CMK (cell line): ENCODE measurements around the gene ERG28.
"Not testable (repeated sequence)": the region's sequence is repeated elsewhere in the genome, so short reads cannot be mapped to it uniquely, and the experiment has no call there.

ENCODE experiments used
- DNase-seq: peaks from one replicate; pipeline ENCODE4 v3.0.0-alpha.2; 2010; ENCODE audit warnings: low read depth

Gene ERG28

GRCh38 chr14:75625034-75625433 lies 35.6 kb downstream of the ERG28 start:
- no peak for DNase-seq

- no peak for DNase-seq
These were observed 41.1 kb downstream of the ERG28 start for GRCh38 chr14:75619548-75619947.

DNA sequence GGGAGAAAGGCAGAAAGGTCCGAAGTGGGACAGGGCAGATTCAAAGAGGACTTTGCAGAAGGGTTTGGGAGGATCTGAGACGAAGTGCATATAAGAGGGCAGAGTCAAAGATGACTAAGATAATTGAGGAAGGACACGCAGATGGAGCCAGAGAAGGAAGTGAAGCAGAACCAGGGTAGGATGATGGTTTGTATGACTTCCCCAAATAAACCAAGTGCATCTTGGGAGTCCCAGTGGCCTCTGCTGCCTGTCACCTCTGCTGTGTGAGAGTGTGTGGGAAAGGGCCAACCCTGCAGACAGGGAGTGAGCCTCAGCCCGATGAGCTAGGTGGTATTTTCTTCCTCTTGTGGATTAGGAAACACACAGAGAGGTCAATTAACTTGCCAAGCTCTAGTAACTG lies 45.5 kb downstream of the ERG28 start:
- no peak for DNase-seq

DNA sequence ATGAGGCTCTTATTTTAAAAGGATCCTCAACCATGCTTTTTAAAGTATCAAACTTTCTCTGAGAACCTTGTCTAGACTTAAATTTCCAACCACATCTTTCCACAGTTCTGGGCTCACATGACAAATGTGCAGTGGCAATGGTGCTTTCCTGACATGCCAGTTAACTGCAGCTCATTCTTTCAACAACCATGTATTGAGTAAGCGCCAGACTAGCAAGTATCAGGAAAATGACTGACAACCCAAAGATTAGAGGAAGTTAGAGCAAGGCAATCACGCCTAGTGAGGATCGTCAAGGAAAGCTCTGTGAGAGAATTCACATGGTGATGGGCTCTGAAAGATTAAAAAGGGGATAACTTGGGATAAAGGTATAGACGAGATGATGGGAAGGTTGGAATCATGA lies 46.5 kb downstream of the ERG28 start:
- DNase-seq: no peak

DNA sequence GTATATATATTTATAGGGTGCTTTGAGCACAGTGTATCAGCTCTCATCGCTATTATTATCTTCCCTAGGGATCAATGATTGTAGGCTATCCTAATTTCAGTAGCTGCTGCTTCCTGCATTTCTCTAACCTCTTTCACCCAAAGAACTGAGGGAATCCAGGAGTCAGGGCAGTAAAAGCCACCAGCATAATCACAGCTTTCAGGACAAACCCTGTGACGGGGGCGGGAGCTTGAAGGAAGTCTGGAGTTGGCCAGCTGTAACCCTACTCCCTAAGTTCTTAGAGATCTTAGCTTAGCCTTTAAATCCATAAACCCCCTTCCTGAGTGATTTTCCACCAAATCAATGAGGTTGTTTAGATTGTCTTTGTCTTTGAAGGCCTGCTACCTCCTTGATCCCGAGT lies 48.5 kb downstream of the ERG28 start:
- no peak for DNase-seq

DNA sequence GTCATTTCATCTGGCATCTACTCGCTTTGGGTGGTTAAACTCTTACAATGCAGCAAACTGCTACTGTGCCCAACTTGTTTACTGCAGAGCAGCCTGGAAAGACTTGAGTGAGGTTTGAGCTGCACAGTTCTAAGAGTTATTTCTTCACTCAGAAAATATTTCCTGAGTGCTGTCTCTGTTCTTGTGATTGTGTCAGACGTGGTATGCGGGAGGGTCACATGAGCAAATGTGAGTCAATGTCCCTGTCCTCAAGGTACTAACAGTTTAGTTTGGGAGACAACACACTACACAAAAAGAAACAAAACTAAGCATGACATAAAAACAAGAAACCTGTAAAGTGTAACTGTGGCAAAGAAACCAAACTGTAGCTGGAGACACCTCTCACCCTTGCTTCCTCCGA lies 49.8 kb downstream of the ERG28 start:
- no peak for DNase-seq

DNA sequence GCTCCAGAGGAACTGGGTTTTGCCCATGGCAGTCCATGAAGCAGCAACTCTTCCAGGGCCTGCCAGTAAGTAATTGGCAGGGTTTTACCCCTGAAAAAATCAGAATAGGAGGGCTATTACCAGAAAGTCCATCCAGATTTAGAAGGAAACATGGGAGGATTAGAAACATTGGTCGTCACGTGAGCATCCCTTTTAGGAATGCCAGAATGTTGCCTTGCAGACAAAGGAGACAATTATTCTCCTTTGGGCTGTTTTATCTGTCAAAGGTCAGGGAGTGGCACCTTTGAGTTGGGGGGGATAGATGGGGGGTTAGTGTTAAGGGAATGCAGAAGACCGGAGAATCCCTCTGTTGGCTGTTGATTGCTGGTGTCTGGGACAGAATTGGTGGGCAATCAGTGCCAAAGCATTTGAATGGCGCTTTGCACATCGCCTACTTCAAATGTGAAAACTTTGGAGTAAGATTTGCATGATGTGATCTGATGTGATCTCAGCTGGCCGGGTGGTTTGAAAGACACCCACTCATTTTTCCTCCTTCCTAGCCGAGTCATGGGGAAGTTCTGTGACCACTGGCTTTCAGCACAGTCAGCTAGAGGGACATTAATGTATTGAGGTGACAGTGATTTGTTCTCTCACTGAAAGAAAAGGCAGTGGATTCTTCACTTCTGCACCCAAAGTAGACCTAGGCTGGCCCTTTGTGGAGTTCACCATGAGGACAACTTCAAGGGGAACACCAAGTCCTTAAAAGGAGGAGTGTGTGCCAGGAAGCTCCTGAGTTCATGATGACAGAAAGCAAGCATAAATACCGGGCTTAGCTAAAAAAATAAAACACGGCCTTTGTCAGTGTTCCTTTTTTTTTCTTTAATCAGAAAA lies 50.8 kb downstream of the ERG28 start:
- DNase-seq: no peak

- DNase-seq: no peak
These were observed 51.6 kb downstream of the ERG28 start for GRCh38 chr14:75609116-75609515.

- no peak for DNase-seq
These were observed 52.6 kb downstream of the ERG28 start for GRCh38 chr14:75607842-75608640.

- DNase-seq: no peak
These were observed 53.6 kb downstream of the ERG28 start for GRCh38 chr14:75607044-75607443.

DNA sequence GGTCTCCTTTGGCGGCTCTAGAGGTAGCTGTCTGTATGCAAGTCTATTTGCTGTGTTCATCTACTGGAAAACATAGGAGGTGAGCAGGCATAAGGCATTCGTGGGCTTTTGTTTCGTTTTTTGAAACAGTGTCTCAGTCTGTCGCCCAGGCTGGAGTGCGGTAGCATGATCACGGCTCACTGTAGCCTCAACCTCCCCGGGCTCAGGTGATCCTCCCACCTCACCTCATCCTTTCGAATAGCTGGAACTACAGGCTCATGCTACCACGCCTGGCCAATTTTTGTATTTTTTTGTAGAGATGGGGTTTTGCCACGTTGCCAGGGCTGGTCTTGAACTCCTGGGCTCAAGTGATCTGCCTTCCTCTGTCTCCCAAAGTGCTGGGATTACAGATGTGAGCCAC lies 54.8 kb downstream of the ERG28 start:
- no peak for DNase-seq

- no peak for DNase-seq
These were observed 55.5 kb downstream of the ERG28 start for GRCh38 chr14:75604979-75605851.

GRCh38 chr14:75602503-75602902 lies 58.2 kb downstream of the ERG28 start:
- no peak for DNase-seq

- not testable (repeated sequence) for DNase-seq
These were observed 59.6 kb downstream of the ERG28 start for GRCh38 chr14:75601061-75601460.

GRCh38 chr14:75600100-75600499 lies 60.6 kb downstream of the ERG28 start:
- DNase-seq: not testable (repeated sequence)
